ENCODE data around the gene ZCCHC24.
"Not testable (repeated sequence)": the region's sequence is repeated elsewhere in the genome, so short reads cannot be mapped to it uniquely, and the experiment has no call there.

Gene ZCCHC24

GRCh38 chr10:79447911-79448731, 2.7 kb upstream of the ZCCHC24 start:
- intact Hi-C loops (cut with DNase I), result no loop called here
- DNase-seq, result peak in 1 of 10 donors; percentile 46

GRCh38 chr10:79447249-79447648, 1.8 kb upstream of the ZCCHC24 start:
- intact Hi-C loops (cut with DNase I), result not testable (repeated sequence)
- peak in 1 of 10 donors; percentile 36 for DNase-seq

- DNase-seq, result peak in 4 of 10 donors; percentile 52 to 93 (median 70)
- intact Hi-C loops (cut with DNase I), result no loop called here
Measured at GRCh38 chr10:79446758-79447084, 1.3 kb upstream of the ZCCHC24 start.

GRCh38 chr10:79445977-79446757, 743 bp upstream of the ZCCHC24 start:
- peak in 2 of 10 donors; percentile 35 to 74 for DNase-seq
- intact Hi-C loops (cut with DNase I), result no loop called here

GRCh38 chr10:79444199-79445119, 965 bp downstream of the ZCCHC24 start:
- intact Hi-C loops (cut with DNase I), result no loop called here

GRCh38 chr10:79443338-79444198, 1.9 kb downstream of the ZCCHC24 start:
- DNase-seq, result peak in 3 of 10 donors; percentile 18 to 37 (median 30)
- intact Hi-C loops (cut with DNase I), result no loop called here

More at GRCh38 chr10:79444199-79445119, 965 bp downstream of the ZCCHC24 start:
- peak in 4 of 10 donors; percentile 32 to 91 (median 66) for DNase-seq

- intact Hi-C loops (cut with DNase I), result loop anchor here (1.0 kb wide), 1 partner anchor 33 kb away; no protein-coding TSS in a partner anchor
- DNase-seq, result peak; percentile 81 to 98 (median 88)
Measured at GRCh38 chr10:79442171-79443040, 3.0 kb downstream of the ZCCHC24 start.

GRCh38 chr10:79441433-79441832, 4.0 kb downstream of the ZCCHC24 start:
- DNase-seq, result peak in 1 of 10 donors; percentile 11
- intact Hi-C loops (cut with DNase I), result no loop called here

GRCh38 chr10:79440281-79440680, 5.1 kb downstream of the ZCCHC24 start:
- peak in 3 of 10 donors; percentile 13 to 40 (median 38) for DNase-seq
- intact Hi-C loops (cut with DNase I), result no loop called here

- peak in 2 of 10 donors; percentile 12 to 54 for DNase-seq
- intact Hi-C loops (cut with DNase I), result no loop called here
Measured at GRCh38 chr10:79438699-79439085, 6.7 kb downstream of the ZCCHC24 start.

- DNase-seq, result peak in 4 of 10 donors; percentile 45 to 93 (median 67)
- intact Hi-C loops (cut with DNase I), result no loop called here
Measured at GRCh38 chr10:79438021-79438698, 7.3 kb downstream of the ZCCHC24 start.

- intact Hi-C loops (cut with DNase I), result no loop called here
- peak in 2 of 10 donors; percentile 38 to 43 for DNase-seq
Measured at GRCh38 chr10:79437111-79437814, 8.2 kb downstream of the ZCCHC24 start.

- no peak for DNase-seq
- intact Hi-C loops (cut with DNase I), result no loop called here
Measured at GRCh38 chr10:79436850-79437103, 8.6 kb downstream of the ZCCHC24 start.

- intact Hi-C loops (cut with DNase I), result no loop called here
- DNase-seq, result peak in 4 of 10 donors; percentile 7 to 77 (median 38)
Measured at GRCh38 chr10:79436066-79436849, 9.2 kb downstream of the ZCCHC24 start.

- DNase-seq, result peak in 4 of 10 donors; percentile 17 to 84 (median 60)
- intact Hi-C loops (cut with DNase I), result no loop called here
Measured at GRCh38 chr10:79435271-79436065, 10.0 kb downstream of the ZCCHC24 start.

GRCh38 chr10:79434821-79435251, 10.6 kb downstream of the ZCCHC24 start:
- intact Hi-C loops (cut with DNase I), result no loop called here
- DNase-seq, result peak in 3 of 10 donors; percentile 16 to 64 (median 22)

All from posterior cingulate gyrus (tissue), 11 donors.